Measurements from ENCODE around the gene TRMO. TPM values are rescaled to one million over a fixed set of nuclear protein-coding genes. Genes with fewer than 3 reads are reported as not detected.

TRMO gene
- total RNA-seq, 1 experiment from 2014 or later, result 8.6 TPM

DNA sequence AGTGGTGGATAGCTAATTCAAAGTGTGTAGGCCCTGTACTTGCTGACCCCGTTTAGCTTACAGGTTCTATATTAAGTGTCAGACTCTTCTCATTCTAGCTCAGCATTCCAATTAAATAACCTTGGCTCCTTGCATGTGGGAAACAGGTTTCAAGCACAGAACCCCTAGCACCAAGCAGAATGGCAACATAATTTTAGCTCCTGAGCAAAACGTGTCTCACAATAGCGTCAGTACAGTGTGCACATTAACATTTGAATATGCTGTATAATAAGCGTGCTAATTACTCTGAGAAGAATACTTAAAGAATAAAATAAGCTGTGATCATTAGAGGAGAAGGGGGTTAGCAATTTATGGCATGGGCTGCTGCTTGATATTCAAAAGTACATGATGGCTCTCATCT lies 39.8 kb upstream of the TRMO start:
- H2BK15ac ChIP-seq (ENCODE audit: low read depth, low read length), result no peak overlapping the region
- no CpG with 5 or more reads among the region's 4 CpGs for WGBS (ENCODE audit: extremely low coverage, insufficient read length, low lambda C conversion rate)
- H2BK20ac ChIP-seq (ENCODE audit: low read depth, low read length, poor library complexity, severe bottlenecking), result no peak overlapping the region
- TF ChIP-seq, protein P1, sequence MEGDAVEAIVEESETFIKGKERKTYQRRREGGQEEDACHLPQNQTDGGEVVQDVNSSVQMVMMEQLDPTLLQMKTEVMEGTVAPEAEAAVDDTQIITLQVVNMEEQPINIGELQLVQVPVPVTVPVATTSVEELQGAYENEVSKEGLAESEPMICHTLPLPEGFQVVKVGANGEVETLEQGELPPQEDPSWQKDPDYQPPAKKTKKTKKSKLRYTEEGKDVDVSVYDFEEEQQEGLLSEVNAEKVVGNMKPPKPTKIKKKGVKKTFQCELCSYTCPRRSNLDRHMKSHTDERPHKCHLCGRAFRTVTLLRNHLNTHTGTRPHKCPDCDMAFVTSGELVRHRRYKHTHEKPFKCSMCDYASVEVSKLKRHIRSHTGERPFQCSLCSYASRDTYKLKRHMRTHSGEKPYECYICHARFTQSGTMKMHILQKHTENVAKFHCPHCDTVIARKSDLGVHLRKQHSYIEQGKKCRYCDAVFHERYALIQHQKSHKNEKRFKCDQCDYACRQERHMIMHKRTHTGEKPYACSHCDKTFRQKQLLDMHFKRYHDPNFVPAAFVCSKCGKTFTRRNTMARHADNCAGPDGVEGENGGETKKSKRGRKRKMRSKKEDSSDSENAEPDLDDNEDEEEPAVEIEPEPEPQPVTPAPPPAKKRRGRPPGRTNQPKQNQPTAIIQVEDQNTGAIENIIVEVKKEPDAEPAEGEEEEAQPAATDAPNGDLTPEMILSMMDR (conservative IDR thresholded peaks at IDR 0.05), result no peak
- H4K8ac ChIP-seq (replicated peaks; ENCODE audit: insufficient read length, low read depth, low read length), result no peak overlapping the region
- H3K27ac ChIP-seq (ENCODE audit: insufficient read length, low read depth, low read length), result no peak overlapping the region
- peaks cover 2% of the 10 kb centered on the region; the same call in 1 of the 2 replicates for H3K27me3 ChIP-seq (ENCODE audit: insufficient read depth, low read length)
- no peak overlapping the region for H3K14ac ChIP-seq (ENCODE audit: insufficient read depth, low read length)
- no peak overlapping the region for H3T11ph ChIP-seq (ENCODE audit: low read length)
- no peaks in the 10 kb centered on the region for H3K79me1 ChIP-seq (ENCODE audit: insufficient read depth, low read depth, low read length, poor library complexity, severe bottlenecking)
- H3K56ac ChIP-seq (ENCODE audit: insufficient read length, low read depth, low read length), result no peak overlapping the region
- DNase-seq, result no peak
- H3K4me1 Mint-ChIP-seq, result peaks cover 0 to 5% of the 10 kb centered on the region in 2 experiments; a peak in 2 of 4 replicates
- no peaks in the 10 kb centered on the region for H3K23me2 ChIP-seq (ENCODE audit: insufficient read length, low read depth, low read length, poor library complexity, severe bottlenecking)
- H3K9me3 Mint-ChIP-seq, result no peaks in the 10 kb centered on the region
- no peak overlapping the region for H4K5ac ChIP-seq (ENCODE audit: insufficient read length, low read depth, low read length)
- H3K4me1 ChIP-seq (ENCODE audit: insufficient read depth, low read length), result no peaks in the 10 kb centered on the region
- H2AK5ac ChIP-seq (ENCODE audit: insufficient read length, low read length), result no peak overlapping the region
- no peaks in the 10 kb centered on the region for H3K36me3 Mint-ChIP-seq (ENCODE audit: insufficient read depth in 1 of 3, low read depth in 3 of 3)
- H3K4me3 Mint-ChIP-seq, result no peak overlapping the region
- H2BK120ac ChIP-seq (ENCODE audit: low read depth, low read length, poor library complexity, severe bottlenecking), result no peak overlapping the region
- no peaks in the 10 kb centered on the region for H3K79me2 ChIP-seq (ENCODE audit: insufficient read depth, low read length)
- no peak overlapping the region for H3K4ac ChIP-seq (ENCODE audit: low read depth, low read length)
- H4K20me1 ChIP-seq (ENCODE audit: control insufficient read depth, insufficient read depth, insufficient read length), result no peaks in the 10 kb centered on the region
- no peak overlapping the region for H2BK12ac ChIP-seq (ENCODE audit: insufficient read length, low read depth, low read length)
- H3K18ac ChIP-seq (ENCODE audit: insufficient read length, low read depth, low read length), result no peak overlapping the region
- H3K9ac ChIP-seq (ENCODE audit: extremely low read depth, insufficient read length, low read length), result no peak overlapping the region
- H2BK5ac ChIP-seq (ENCODE audit: insufficient read length, low read length), result no peak overlapping the region
- no peak overlapping the region for H3K27ac Mint-ChIP-seq
- H3K4me2 ChIP-seq (ENCODE audit: insufficient read depth, insufficient read length, low read length), result no peak overlapping the region
- no peak overlapping the region for H2AFZ ChIP-seq (ENCODE audit: low read length)
- H3K27me3 Mint-ChIP-seq (ENCODE audit: low read depth), result peaks cover 74% of the 10 kb centered on the region
- H3K9me3 ChIP-seq (ENCODE audit: control insufficient read depth, low read depth, low read length), result no peaks in the 10 kb centered on the region
- no peak overlapping the region for H3K23ac ChIP-seq (ENCODE audit: insufficient read length, low read depth, low read length)
- H4K91ac ChIP-seq (ENCODE audit: insufficient read length, low read depth, low read length), result no peak overlapping the region

All from H9 (cell line).